Esophagus muscularis mucosa (tissue), 4 donors: ENCODE data around the gene PCBD1. TPM values are rescaled to one million over a fixed set of nuclear protein-coding genes. Genes with fewer than 3 reads are reported as not detected.

Experiments
- DNase-seq: peaks from one replicate; pipeline ENCODE4 v3.0.0-alpha.2; 2017; ENCODE audit errors: extremely low spot score
- H3K27ac ChIP-seq, 4 donors: fragments of 200-600 bp; sonication (generic); replicated peaks in 1 of 4; 1 replicate in 3 of 4; 2 replicates in 1 of 4; pipeline ENCODE4 v1.5.1; 2016 to 2019; ENCODE audit warnings: mild to moderate bottlenecking in 1 of 4
- H3K27me3 ChIP-seq, 4 donors: fragments of 200-600 bp; sonication (generic); one replicate each; pipeline versions ENCODE4 v1.5.1 to v1.6.0; 2016 to 2019
- H3K36me3 ChIP-seq, 4 donors: fragments of 200-600 bp; sonication (generic); one replicate each; pipeline ENCODE4 v1.5.1; 2016 to 2019
- H3K4me1 ChIP-seq, 4 donors: fragments of 200-600 bp; sonication (generic); one replicate each; pipeline ENCODE4 v1.5.1; 2016 to 2019
- H3K4me3 ChIP-seq, 4 donors: fragments of 200-600 bp; sonication (generic); 1 replicate in 2 of 4; 2 replicates in 2 of 4; pipeline ENCODE4 v1.5.1; 2016 to 2019; ENCODE audit warnings: mild to moderate bottlenecking in 4 of 4, moderate library complexity in 1 of 4
- H3K9me3 ChIP-seq, 4 donors: fragments of 200-600 bp; sonication (generic); 1 replicate in 3 of 4; 2 replicates in 1 of 4; pipeline ENCODE4 v1.5.1; 2016 to 2019
- EP300 ChIP-seq: sonication (generic); formaldehyde crosslinking; IDR thresholded peaks from one replicate; pipeline ENCODE4 v1.6.1; 2017; ENCODE audit warnings: antibody characterized with exemption
- POLR2A ChIP-seq: fragments of 450-650 bp; IDR thresholded peaks from one replicate; pipeline ENCODE4 v1.6.1; 2017; ENCODE audit warnings: antibody characterized with exemption, moderate library complexity, mild to moderate bottlenecking, low read depth
- POLR2AphosphoS5 ChIP-seq, 2 donors: sonication (generic); formaldehyde crosslinking; IDR thresholded peaks; one replicate each; pipeline ENCODE4 v1.6.1; 2017; ENCODE audit warnings: antibody characterized with exemption in 2 of 2
- WGBS: methylation state at CpG from one replicate; pipeline ENCODE4 v1.1.5; 2018; 5-methylcytosine and 5-hydroxymethylcytosine counted together
- intact Hi-C: fragments of 100-400 bp; cut with DNase I; formaldehyde crosslinking; loops from one replicate; pipeline ENCODE4 v1.15.1; 2023
- total RNA-seq, 4 donors: library from RNA; depleted of rRNA; stranded (reverse); fragments of >200 nt; gene quantifications; one replicate each; pipeline versions ENCODE4 v1.1.0 to v1.2.1, GENCODE V29; 2016
- TF ChIP-seq, protein P1 (sequence below), 3 experiments: fragments of 200-600 bp in 2 of 3; fragments of 450-650 bp in 1 of 3; sonication (generic) in 2 of 3; IDR thresholded peaks; one replicate each; pipeline ENCODE4 v1.5.1; 2017 to 2019; ENCODE audit warnings: antibody characterized with exemption in 3 of 3, mild to moderate bottlenecking in 2 of 3, moderate library complexity in 1 of 3

Gene PCBD1
- total RNA-seq, 4 donors from 2014 or later = 56.1 to 112 (median 80.8) TPM

DNA sequence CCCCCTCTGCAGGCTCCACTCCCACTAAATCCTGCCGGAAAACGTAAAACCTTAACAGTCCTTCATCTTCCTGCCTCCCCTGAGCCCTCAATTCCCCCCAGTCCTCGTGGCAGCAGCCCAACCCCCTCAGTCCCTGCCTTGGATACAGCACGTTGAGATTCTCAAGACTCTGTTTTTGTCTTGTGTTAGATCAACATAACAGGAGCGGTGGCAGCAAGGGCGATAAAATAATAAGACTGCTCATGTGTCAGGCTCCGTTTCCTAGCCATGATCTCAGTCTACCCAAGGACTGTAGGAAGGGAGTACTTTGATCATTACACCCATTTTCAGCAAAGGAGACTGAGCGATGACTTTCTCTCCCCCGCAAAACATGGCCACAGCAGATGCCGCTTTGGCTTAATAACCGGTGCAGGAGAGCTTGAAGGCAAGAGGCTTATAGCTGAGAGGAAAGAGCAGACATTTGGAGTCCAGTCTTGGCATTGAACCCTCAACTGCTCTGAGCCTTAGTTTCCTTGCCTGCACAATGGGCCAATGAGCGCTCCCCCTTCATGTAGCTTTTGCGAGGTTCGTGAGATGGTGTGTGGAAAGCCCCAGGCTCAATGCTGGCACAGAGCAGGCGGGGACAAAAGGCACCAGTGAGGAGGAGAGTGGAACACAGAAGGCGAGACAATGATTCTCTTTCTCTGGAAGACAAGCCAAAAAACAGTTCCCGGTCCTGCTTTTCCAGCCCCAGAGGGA, 42.1 kb upstream of the PCBD1 start:
- intact Hi-C loops = no loop called here

GRCh38 chr10:70928140-70928539, 39.8 kb upstream of the PCBD1 start:
- no peak for TF ChIP-seq POLR2A
- no peak for TF ChIP-seq POLR2AphosphoS5 (IDR thresholded peaks at IDR 0.05)
- TF ChIP-seq, protein P1, sequence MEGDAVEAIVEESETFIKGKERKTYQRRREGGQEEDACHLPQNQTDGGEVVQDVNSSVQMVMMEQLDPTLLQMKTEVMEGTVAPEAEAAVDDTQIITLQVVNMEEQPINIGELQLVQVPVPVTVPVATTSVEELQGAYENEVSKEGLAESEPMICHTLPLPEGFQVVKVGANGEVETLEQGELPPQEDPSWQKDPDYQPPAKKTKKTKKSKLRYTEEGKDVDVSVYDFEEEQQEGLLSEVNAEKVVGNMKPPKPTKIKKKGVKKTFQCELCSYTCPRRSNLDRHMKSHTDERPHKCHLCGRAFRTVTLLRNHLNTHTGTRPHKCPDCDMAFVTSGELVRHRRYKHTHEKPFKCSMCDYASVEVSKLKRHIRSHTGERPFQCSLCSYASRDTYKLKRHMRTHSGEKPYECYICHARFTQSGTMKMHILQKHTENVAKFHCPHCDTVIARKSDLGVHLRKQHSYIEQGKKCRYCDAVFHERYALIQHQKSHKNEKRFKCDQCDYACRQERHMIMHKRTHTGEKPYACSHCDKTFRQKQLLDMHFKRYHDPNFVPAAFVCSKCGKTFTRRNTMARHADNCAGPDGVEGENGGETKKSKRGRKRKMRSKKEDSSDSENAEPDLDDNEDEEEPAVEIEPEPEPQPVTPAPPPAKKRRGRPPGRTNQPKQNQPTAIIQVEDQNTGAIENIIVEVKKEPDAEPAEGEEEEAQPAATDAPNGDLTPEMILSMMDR (IDR thresholded peaks at IDR 0.05) = no peak
- no peak for TF ChIP-seq EP300
- peaks cover 0 to 7% (median 0%) of the 10 kb centered on the region in 4 donors for H3K27me3 ChIP-seq
- peaks cover 0 to 6% (median 3%) of the 10 kb centered on the region in 4 donors for H3K4me1 ChIP-seq
- H3K9me3 ChIP-seq = no peaks in the 10 kb centered on the region
- no peak overlapping the region for H3K4me3 ChIP-seq
- intact Hi-C loops = no loop called here
- WGBS = 68% methylated on average over 4 of the region's 8 CpGs
- DNase-seq = no peak
- H3K27ac ChIP-seq = no peak overlapping the region
- H3K36me3 ChIP-seq = no peaks in the 10 kb centered on the region

More for the DNA sequence above, 42.1 kb upstream of the PCBD1 start:
- 78% methylated on average over 17 of the region's 17 CpGs for WGBS
- TF ChIP-seq EP300 = no peak
- TF ChIP-seq POLR2AphosphoS5 (IDR thresholded peaks at IDR 0.05) = no peak
- TF ChIP-seq POLR2A = no peak
- TF ChIP-seq, protein P1 (IDR thresholded peaks at IDR 0.05) = no peak
- Histone ChIP-seq H3K27ac (no peak overlapping the region), H3K36me3 (no peaks in the 10 kb centered on the region), H3K9me3 (no peaks in the 10 kb centered on the region), H3K27me3 (peaks cover 0 to 8% (median 0%) of the 10 kb centered on the region in 4 donors), H3K4me1 (peaks cover 0 to 6% (median 2%) of the 10 kb centered on the region in 4 donors), H3K4me3 (no peak overlapping the region)
- no peak for DNase-seq

DNA sequence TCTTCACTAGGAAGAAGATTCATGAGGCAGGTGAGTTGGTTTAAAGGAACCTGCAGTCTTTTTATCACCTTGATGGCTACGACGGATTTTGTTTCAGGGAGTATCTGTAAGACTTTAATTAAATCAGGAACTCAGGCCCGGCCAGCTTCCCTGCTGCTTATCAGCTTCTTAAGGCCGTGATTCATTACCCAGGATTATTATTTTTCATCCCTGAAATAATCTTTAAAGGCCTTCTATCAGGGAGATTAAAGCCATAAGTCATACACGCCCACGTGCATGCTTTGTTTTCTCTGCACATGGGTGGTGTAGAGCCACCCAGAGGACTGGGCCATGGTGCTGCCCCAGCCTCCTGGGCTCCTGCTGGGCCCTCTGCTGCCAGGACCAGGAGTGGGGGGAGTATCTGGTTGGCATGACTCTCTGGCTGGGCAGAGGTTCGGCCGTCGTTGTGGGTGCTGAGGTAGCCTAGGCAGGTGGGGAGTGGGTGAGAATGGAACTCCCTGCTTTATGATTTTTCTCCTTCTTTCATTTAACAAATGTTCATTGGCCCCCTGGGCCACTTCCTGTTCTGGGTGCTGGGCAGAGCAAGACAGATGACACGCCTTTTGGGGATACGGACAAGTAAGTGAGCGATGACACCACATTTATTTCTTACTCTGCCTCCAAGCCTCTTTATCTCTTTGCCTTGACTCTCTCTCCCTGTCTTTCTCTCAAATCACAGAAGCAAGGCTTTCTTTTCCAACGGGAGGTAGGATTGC, 39.0 kb upstream of the PCBD1 start:
- H3K9me3 ChIP-seq = no peaks in the 10 kb centered on the region
- WGBS = 80% methylated on average over 10 of the region's 13 CpGs
- TF ChIP-seq POLR2AphosphoS5 (IDR thresholded peaks at IDR 0.05) = no peak
- TF ChIP-seq, protein P1 (IDR thresholded peaks at IDR 0.05) = no peak
- TF ChIP-seq EP300 = no peak
- no peak for TF ChIP-seq POLR2A

DNA sequence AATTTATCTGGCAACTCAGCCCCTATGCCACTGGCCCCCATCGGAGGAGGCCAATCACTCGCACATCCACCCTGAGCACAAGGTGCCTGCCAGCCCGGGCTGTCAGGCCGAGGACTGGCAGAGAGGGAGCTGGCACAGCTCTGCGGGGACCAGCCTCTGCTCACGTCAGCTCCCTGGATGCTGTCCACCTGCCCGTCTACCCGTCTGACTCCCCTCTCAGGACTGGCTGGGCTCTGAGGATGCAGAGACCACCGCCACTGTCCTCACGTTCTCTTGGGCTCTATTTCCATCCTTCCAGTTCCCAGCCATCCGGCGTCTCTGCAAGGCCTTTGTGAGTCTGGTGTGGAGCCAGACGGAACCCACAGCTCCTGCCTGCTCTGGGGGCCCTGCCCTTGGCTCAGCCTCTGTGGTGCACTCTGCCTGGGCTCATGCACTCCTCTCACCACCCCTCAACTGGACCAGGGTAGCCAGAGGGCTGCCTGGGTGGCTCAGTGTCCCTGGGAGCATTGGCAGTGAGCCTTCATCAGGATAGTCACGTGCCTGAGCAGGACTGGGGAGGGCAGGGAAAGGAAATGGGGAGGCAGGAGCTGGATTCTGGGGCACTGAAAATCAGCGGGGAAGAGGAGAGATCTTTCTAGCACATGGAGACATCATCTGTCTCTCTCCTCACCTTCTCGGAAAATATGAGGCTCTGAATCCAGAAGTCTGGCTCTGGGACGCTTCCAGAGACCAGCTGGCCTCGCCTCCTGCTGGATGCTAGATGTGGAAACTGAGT, 38.0 kb upstream of the PCBD1 start:
- TF ChIP-seq EP300 (no peak), POLR2AphosphoS5 (IDR thresholded peaks at IDR 0.05) (no peak), POLR2A (no peak)
- TF ChIP-seq, protein P1 (IDR thresholded peaks at IDR 0.05) = no peak
- DNase-seq = no peak
- Histone ChIP-seq H3K9me3 (no peaks in the 10 kb centered on the region), H3K27ac (no peak overlapping the region), H3K36me3 (no peaks in the 10 kb centered on the region), H3K4me1 (peaks cover 0 to 6% (median 3%) of the 10 kb centered on the region in 4 donors), H3K27me3 (no peaks in the 10 kb centered on the region), H3K4me3 (no peak overlapping the region)
- WGBS = 82% methylated on average over 17 of the region's 18 CpGs
- intact Hi-C loops = loop anchor here (2.0 kb wide), 1 partner anchor 360 kb away; no protein-coding TSS in a partner anchor

More for the DNA sequence above, 39.0 kb upstream of the PCBD1 start:
- no peak overlapping the region for H3K4me3 ChIP-seq
- H3K27me3 ChIP-seq = no peaks in the 10 kb centered on the region
- intact Hi-C loops = loop anchor here (2.0 kb wide), 1 partner anchor 359 kb away; no protein-coding TSS in a partner anchor
- DNase-seq = no peak
- H3K36me3 ChIP-seq = no peaks in the 10 kb centered on the region
- no peak overlapping the region for H3K27ac ChIP-seq
- peaks cover 0 to 6% (median 3%) of the 10 kb centered on the region in 4 donors for H3K4me1 ChIP-seq
